CD4-positive, alpha-beta memory T cell (primary cell): ENCODE measurements around the gene INTS2. TPM values are rescaled to one million over a fixed set of nuclear protein-coding genes. Genes with fewer than 3 reads are reported as not detected.
"Not testable (repeated sequence)": the region's sequence is repeated elsewhere in the genome, so short reads cannot be mapped to it uniquely, and the experiment has no call there.

Experiments
- CTCF ChIA-PET: fragments of 350-600 bp; sonication (Branson Sonifier 250); formaldehyde crosslinking; loops from one replicate; lab custom pipeline; 2021; ENCODE audit warnings: inconsistent platforms; ENCODE audit not compliant: partially characterized antibody; lab: Charles Lee
- POLR2A ChIA-PET: fragments of 350-600 bp; sonication (Branson Sonifier 250); formaldehyde crosslinking; loops from one replicate; lab custom pipeline; 2021; ENCODE audit not compliant: partially characterized antibody; lab: Charles Lee
- DNase-seq, 5 donors: peaks; one replicate each; pipeline versions ENCODE4 v3.0.0 to v3.0.0-alpha.2; 2020 to 2022; ENCODE audit warnings: mixed read lengths in 1 of 5
- H3K27ac ChIP-seq: one replicate; pipeline ENCODE4 v1.7.0; 2013; ENCODE audit warnings: low read depth, low read length
- H3K27me3 ChIP-seq: 2 replicates; pipeline ENCODE4 v1.7.0; 2013; ENCODE audit warnings: mild to moderate bottlenecking, low read length, moderate library complexity; ENCODE audit not compliant: insufficient read depth
- H3K36me3 ChIP-seq: 2 replicates; pipeline ENCODE4 v1.7.0; 2013; ENCODE audit warnings: mild to moderate bottlenecking, low read length, moderate library complexity; ENCODE audit not compliant: insufficient read depth
- H3K4me1 ChIP-seq: 2 replicates; pipeline ENCODE4 v1.7.0; 2013; ENCODE audit warnings: mild to moderate bottlenecking, low read length, moderate library complexity; ENCODE audit not compliant: insufficient read depth
- H3K4me3 ChIP-seq, 2 donors: one replicate each; pipeline ENCODE4 v1.7.0; 2013; ENCODE audit warnings: low read length in 2 of 2, mild to moderate bottlenecking in 1 of 2
- H3K9me3 ChIP-seq, 2 donors: one replicate each; pipeline ENCODE4 v1.7.0; 2013; ENCODE audit warnings: low read length in 2 of 2, control low read depth in 1 of 2; ENCODE audit not compliant: control insufficient read depth in 1 of 2
- H3K27ac Mint-ChIP-seq, 7 donors: one replicate each; pipeline ENCODE4 v1.8.0; 2020 to 2021; ENCODE audit warnings: mixed read lengths in 7 of 7, mild to moderate bottlenecking in 6 of 7, inconsistent platforms in 3 of 7, moderate library complexity in 3 of 7
- H3K27me3 Mint-ChIP-seq, 2 donors: one replicate each; pipeline ENCODE4 v1.8.0; 2020 to 2021; ENCODE audit warnings: mixed read lengths in 2 of 2
- H3K36me3 Mint-ChIP-seq, 2 donors: one replicate each; pipeline ENCODE4 v1.8.0; 2020 to 2021; ENCODE audit warnings: mixed read lengths in 2 of 2, inconsistent platforms in 1 of 2, mild to moderate bottlenecking in 1 of 2
- H3K4me1 Mint-ChIP-seq, 4 donors: one replicate each; pipeline ENCODE4 v1.8.0; 2020 to 2021; ENCODE audit warnings: mixed read lengths in 4 of 4, mild to moderate bottlenecking in 1 of 4
- H3K4me3 Mint-ChIP-seq, 8 donors: one replicate each; pipeline ENCODE4 v1.8.0; 2020 to 2021; ENCODE audit warnings: mixed read lengths in 8 of 8, mild to moderate bottlenecking in 7 of 8, moderate library complexity in 6 of 8, inconsistent platforms in 3 of 8
- H3K9me3 Mint-ChIP-seq, 8 donors: one replicate each; pipeline ENCODE4 v1.8.0; 2020 to 2021; ENCODE audit warnings: mixed read lengths in 8 of 8, mild to moderate bottlenecking in 5 of 8, inconsistent platforms in 3 of 8, moderate library complexity in 1 of 8
- intact Hi-C: fragments of 100-400 bp; cut with micrococcal nuclease; formaldehyde crosslinking; loops from one replicate; pipeline ENCODE4 v1.15.1; 2023
- polyA plus RNA-seq, 2 donors: library from polyadenylated mRNA; unstranded; fragments of 300-500 nt; fragmentation: Illumina TruSeq; gene quantifications; one replicate each; pipeline ENCODE4 v1.2.3, GENCODE V29; 2021
- total RNA-seq, 2 experiments: library from RNA; stranded (reverse); gene quantifications; one replicate each; pipeline ENCODE4 v1.2.3, GENCODE V29; 2021

The INTS2 gene
- total and polyA plus RNA-seq, 4 experiments from 2014 or later: 3.9 to 18.7 (median 13.2) TPM

GRCh38 chr17:61894310-61894709 is 33.5 kb downstream of the INTS2 start:
- intact Hi-C loops, H3K27me3 Mint-ChIP-seq, H3K27ac ChIP-seq, DNase-seq, H3K36me3 ChIP-seq, H3K4me3 Mint-ChIP-seq, H3K9me3 ChIP-seq, H3K27ac Mint-ChIP-seq, CTCF ChIA-PET, H3K4me1 Mint-ChIP-seq, POLR2A ChIA-PET, H3K27me3 ChIP-seq, H3K4me1 ChIP-seq, H3K4me3 ChIP-seq, H3K9me3 Mint-ChIP-seq: not testable (repeated sequence)
- H3K36me3 Mint-ChIP-seq: peaks cover 30 to 44% of the 10 kb centered on the region in 2 donors

- H3K36me3 ChIP-seq: peaks cover 18% of the 10 kb centered on the region
- H3K4me1 Mint-ChIP-seq, H3K4me3 ChIP-seq, CTCF ChIA-PET, H3K9me3 ChIP-seq, H3K4me1 ChIP-seq, H3K27me3 Mint-ChIP-seq, POLR2A ChIA-PET, H3K9me3 Mint-ChIP-seq, H3K27ac ChIP-seq, H3K27ac Mint-ChIP-seq, intact Hi-C loops, H3K4me3 Mint-ChIP-seq, H3K27me3 ChIP-seq, DNase-seq: not testable (repeated sequence)
- peaks cover 29 to 52% of the 10 kb centered on the region in 2 donors for H3K36me3 Mint-ChIP-seq
Measured at GRCh38 chr17:61887733-61888132, 40.0 kb downstream of the INTS2 start.

GRCh38 chr17:61885865-61886264 is 41.9 kb downstream of the INTS2 start:
- H3K4me3 ChIP-seq, H3K36me3 ChIP-seq, H3K27ac ChIP-seq, DNase-seq, H3K27me3 ChIP-seq, POLR2A ChIA-PET, H3K4me1 Mint-ChIP-seq, H3K9me3 Mint-ChIP-seq, H3K27ac Mint-ChIP-seq, H3K9me3 ChIP-seq, H3K4me1 ChIP-seq, H3K27me3 Mint-ChIP-seq, H3K4me3 Mint-ChIP-seq, intact Hi-C loops: not testable (repeated sequence)
- CTCF ChIA-PET: interaction anchor here (1.0 kb wide), 1 partner anchor 16 kb away, joined by 3 read pairs; no protein-coding TSS in a partner anchor
- peaks cover 27 to 56% of the 10 kb centered on the region in 2 donors for H3K36me3 Mint-ChIP-seq

- peak overlapping the region in 1 of 7 donors; percentile 7 for H3K27ac Mint-ChIP-seq
- H3K4me3 Mint-ChIP-seq: no peak overlapping the region
- H3K27me3 Mint-ChIP-seq: no peaks in the 10 kb centered on the region
- no peak for DNase-seq
- Histone ChIP-seq H3K27me3 (no peaks in the 10 kb centered on the region), H3K27ac (no peak overlapping the region), H3K36me3 (peaks cover 9% of the 10 kb centered on the region), H3K9me3 (no peaks in the 10 kb centered on the region), H3K4me3 (no peak overlapping the region), H3K4me1 (no peaks in the 10 kb centered on the region)
- H3K4me1 Mint-ChIP-seq: peaks cover 0 to 3% (median 0%) of the 10 kb centered on the region in 4 donors
- ChIA-PET POLR2A (no interaction called here), CTCF (interaction anchor here (1.0 kb wide), 1 partner anchor 15 kb away, joined by 3 read pairs; no protein-coding TSS in a partner anchor)
- H3K9me3 Mint-ChIP-seq: no peaks in the 10 kb centered on the region
- intact Hi-C loops: no loop called here
- H3K36me3 Mint-ChIP-seq: peaks cover 22 to 58% of the 10 kb centered on the region in 2 donors
Measured at GRCh38 chr17:61884864-61885263, 42.9 kb downstream of the INTS2 start.

- Histone ChIP-seq H3K4me3 (no peak overlapping the region), H3K9me3 (no peaks in the 10 kb centered on the region), H3K27ac (no peak overlapping the region), H3K4me1 (no peaks in the 10 kb centered on the region), H3K36me3 (peaks cover 5% of the 10 kb centered on the region), H3K27me3 (no peaks in the 10 kb centered on the region)
- Mint-ChIP-seq H3K27me3 (no peaks in the 10 kb centered on the region), H3K9me3 (no peaks in the 10 kb centered on the region), H3K4me1 (peaks cover 0 to 3% (median 0%) of the 10 kb centered on the region in 4 donors), H3K27ac (no peak overlapping the region), H3K4me3 (no peak overlapping the region), H3K36me3 (peaks cover 23 to 55% of the 10 kb centered on the region in 2 donors)
- intact Hi-C loops: no loop called here
- ChIA-PET CTCF (no interaction called here), POLR2A (no interaction called here)
- DNase-seq: no peak
Measured at GRCh38 chr17:61880589-61881102, 47.1 kb downstream of the INTS2 start.

- H3K9me3 ChIP-seq: no peaks in the 10 kb centered on the region
- H3K27ac Mint-ChIP-seq: no peak overlapping the region
- H3K27ac ChIP-seq: no peak overlapping the region
- H3K9me3 Mint-ChIP-seq: no peaks in the 10 kb centered on the region
- ChIA-PET POLR2A (no interaction called here), CTCF (no interaction called here)
- peaks cover 0 to 3% (median 2%) of the 10 kb centered on the region in 4 donors for H3K4me1 Mint-ChIP-seq
- DNase-seq: no peak
- H3K4me3 Mint-ChIP-seq: no peak overlapping the region
- H3K27me3 Mint-ChIP-seq: no peaks in the 10 kb centered on the region
- H3K27me3 ChIP-seq: no peaks in the 10 kb centered on the region
- H3K4me1 ChIP-seq: no peaks in the 10 kb centered on the region
- H3K4me3 ChIP-seq: no peak overlapping the region
- intact Hi-C loops: no loop called here
- H3K36me3 ChIP-seq: peaks cover 5% of the 10 kb centered on the region
- peaks cover 25 to 54% of the 10 kb centered on the region in 2 donors for H3K36me3 Mint-ChIP-seq
Measured at GRCh38 chr17:61878984-61879612, 48.7 kb downstream of the INTS2 start.

- intact Hi-C loops: no loop called here
- DNase-seq: no peak
- H3K27me3 Mint-ChIP-seq: no peaks in the 10 kb centered on the region
- no peak overlapping the region for H3K4me3 Mint-ChIP-seq
- Histone ChIP-seq H3K4me1 (no peaks in the 10 kb centered on the region), H3K27ac (no peak overlapping the region), H3K27me3 (no peaks in the 10 kb centered on the region), H3K9me3 (no peaks in the 10 kb centered on the region), H3K36me3 (peaks cover 5% of the 10 kb centered on the region), H3K4me3 (no peak overlapping the region)
- POLR2A ChIA-PET: no interaction called here
- H3K27ac Mint-ChIP-seq: no peak overlapping the region
- no peaks in the 10 kb centered on the region for H3K9me3 Mint-ChIP-seq
- peaks cover 31 to 57% of the 10 kb centered on the region in 2 donors for H3K36me3 Mint-ChIP-seq
- H3K4me1 Mint-ChIP-seq: peaks cover 0 to 9% (median 7%) of the 10 kb centered on the region in 4 donors
- CTCF ChIA-PET: no interaction called here
Measured at GRCh38 chr17:61878520-61878919, 49.3 kb downstream of the INTS2 start.
